CD4-positive, alpha-beta T cell treated with Interleukin-17A for 4 hours (primary cell): Measurements from ENCODE around the gene C15orf39.

Experiments used
- DNase-seq: peaks from one replicate; pipeline ENCODE4 v3.0.0-alpha.2; 2020; ENCODE audit warnings: mixed read lengths

C15orf39 gene

DNA sequence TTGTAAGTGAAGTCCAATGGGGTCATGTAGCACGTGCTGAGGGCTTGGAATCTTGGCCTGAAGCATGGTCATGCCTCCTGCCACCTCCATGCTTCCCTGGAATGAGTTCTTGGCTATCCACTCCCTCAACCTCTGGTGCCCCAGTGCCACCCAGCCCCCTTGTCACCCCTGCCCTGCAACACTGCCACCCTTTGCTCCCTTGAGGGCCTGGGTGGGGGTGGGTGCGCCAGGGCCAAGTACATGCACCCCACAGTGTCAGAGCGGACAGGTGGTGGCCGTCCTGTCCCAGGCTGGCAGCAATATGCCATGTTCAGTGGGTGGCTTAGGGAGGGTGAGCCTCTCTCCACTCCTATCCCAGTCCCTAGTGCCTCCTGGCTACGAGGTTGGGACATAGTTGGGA lies 27.6 kb upstream of the C15orf39 start:
- no peak for DNase-seq

GRCh38 chr15:75174729-75175128 lies 27.0 kb upstream of the C15orf39 start:
- DNase-seq = no peak

DNA sequence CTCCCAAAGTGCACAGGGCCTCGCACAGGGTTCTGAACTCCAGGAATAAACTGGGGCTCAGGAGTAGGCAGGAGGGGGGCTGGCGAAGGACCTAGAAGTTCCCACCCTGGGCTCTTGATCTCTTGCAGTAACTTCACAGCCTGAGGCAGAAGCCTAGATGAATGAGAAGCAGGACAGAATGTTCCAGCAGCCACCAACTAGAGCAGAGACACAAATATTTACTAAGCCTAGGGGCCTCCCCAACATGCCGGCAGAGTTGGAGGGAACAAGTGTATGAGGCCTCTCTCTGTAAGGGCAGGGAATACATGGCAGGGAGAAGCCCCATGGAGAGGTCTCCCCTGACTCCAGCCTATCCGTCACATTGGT lies 25.3 kb upstream of the C15orf39 start:
- DNase-seq = no peak

DNA sequence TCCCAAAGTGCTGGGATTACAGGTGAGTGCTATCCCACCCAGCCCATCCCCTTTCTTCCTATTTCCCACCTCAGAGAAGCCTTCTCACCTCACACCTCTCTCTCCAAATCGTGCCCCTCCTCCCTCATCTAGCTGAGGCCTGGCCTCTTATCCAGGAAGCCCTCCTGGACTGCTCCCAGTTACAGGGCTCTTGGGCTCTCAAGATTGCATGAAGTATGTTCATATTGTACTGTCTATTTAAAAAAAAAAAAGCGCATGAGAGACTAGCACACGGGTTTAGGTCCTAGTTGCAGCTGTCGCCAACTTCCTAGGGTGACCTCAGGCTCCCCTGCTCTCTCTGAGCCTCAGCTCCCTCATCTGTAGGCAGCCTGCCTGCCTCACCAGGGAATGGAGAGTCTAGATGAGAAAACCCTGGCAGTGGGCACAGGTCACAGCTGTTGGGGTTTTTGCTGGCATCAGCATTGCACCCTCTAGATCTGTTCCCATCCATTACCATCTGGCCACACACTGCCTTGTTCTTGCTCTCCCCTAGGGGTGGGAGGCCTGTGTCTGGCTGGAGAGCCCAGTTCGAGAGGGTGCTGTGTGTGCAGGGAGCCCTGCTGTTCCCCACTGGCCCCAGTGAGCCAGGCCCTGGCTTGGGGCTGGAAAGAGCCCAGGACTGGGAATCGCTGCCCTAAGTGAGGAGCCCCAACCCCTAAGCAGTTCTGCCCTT lies 24.2 kb upstream of the C15orf39 start:
- DNase-seq = no peak

GRCh38 chr15:75178171-75178937 lies 23.3 kb upstream of the C15orf39 start:
- DNase-seq = peak; percentile 28

- DNase-seq = no peak
These were observed 22.5 kb upstream of the C15orf39 start for GRCh38 chr15:75178938-75179745.

- DNase-seq = no peak
These were observed 21.9 kb upstream of the C15orf39 start for GRCh38 chr15:75179746-75180140.

GRCh38 chr15:75181780-75182179 lies 19.9 kb upstream of the C15orf39 start:
- DNase-seq = no peak

DNA sequence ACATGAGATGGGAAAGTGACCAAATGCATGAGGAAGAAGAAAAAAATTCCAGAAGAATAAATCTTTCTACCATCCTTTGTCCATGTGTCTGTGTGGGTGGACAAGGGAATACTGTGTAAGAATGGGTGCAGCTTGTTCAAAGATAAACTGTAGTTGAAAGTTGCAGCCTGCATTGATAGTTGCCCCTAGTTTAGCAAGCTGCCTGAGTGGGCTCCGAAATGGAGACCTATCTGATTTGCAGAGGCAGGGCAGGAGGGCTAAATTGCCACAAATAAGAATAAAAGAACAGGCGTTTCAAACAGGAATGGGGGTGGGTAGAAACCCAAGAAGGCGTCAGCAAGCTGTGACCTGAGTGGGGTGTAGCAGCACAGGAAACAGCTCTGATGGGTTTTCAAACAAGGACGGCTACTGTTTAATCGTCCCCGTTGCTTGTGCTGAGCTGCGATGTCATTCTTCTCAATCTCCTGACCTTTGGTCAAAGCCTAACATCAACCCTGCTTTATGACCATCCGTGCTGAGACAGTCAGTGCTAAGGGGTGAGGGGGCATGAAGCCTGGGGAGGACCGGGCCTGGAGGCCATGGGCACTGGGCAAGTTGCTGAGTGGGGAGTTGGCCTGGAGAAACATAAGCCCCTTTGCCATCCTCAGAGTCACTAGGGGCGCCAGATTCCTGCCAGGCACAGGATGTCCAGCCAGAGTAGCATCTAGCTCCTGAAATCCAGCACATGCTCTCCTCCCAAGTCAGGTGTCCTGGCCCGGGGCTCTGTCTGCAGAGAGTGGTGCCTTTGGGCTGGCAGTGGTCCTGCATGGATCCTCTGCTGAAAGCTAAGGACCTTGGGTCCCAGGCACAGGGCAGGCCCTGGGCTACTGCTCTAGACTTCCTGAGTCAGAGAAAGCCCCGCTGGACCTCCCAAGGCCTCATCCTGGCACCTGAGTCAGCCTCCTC lies 19.2 kb upstream of the C15orf39 start:
- no peak for DNase-seq

GRCh38 chr15:75185271-75186029 lies 16.2 kb upstream of the C15orf39 start:
- no peak for DNase-seq

- DNase-seq = no peak
These were observed 15.6 kb upstream of the C15orf39 start for GRCh38 chr15:75186044-75186443.

GRCh38 chr15:75188499-75188898 lies 13.2 kb upstream of the C15orf39 start:
- DNase-seq = no peak

GRCh38 chr15:75191235-75191634 lies 10.4 kb upstream of the C15orf39 start:
- DNase-seq = no peak

DNA sequence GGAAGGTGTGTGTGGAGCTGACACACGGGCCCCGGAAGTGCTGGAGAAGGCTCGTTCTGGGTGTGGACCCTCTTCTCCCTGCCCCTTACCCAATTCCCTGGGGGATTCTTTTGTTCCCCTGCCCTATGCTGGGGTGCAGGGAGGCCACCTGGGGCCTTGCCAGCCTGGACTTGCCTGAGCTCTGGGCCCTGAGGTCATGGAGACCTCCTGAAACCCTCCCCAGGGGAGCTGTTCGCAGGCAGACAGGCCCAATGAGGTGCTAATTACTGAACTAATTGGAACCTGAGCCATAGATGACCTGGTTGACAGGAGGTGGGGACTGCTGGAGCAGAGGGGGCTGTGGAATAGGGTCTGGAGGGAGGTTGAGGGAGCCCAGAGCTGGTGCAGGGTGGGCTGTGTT lies 9.4 kb upstream of the C15orf39 start:
- no peak for DNase-seq

DNA sequence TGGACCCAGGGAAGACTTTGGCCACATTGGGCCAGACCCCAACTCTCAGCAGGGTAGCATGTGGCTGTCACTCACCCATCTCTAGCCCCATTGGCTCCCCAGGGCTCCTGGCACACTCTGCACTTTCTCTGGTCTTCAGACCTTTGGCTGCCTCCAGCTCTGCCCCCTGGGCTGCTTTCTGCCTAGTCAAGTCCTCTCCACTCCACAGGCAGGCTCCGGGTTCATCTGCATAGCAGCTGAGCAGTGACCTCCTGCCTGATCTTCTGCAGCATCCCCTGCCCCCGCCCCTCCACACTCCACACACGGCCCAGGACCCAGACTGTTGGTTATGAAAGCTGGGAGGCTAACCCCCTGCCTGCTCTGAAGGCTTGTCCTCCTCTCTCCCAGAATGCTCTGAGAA lies 8.4 kb upstream of the C15orf39 start:
- DNase-seq = no peak

DNA sequence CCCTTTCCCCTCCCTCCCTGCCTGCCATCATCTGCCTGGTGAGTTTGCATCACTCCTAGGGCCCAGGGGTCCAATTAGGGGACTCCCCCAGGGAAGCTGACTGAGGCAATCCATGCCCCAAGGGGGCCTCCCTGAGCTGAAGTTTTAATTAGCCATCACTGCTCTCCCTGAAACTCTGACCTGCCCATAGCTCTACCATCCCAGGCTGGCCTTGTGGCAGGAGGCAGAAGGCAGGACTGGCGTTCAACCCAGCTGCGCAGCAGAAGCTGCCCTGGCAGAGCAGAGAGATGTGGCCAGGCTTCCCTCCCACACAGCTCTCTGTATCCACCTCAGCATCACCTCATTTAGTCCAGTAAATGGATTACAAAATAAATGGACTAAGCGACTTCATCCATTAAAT lies 7.7 kb upstream of the C15orf39 start:
- DNase-seq = no peak

DNA sequence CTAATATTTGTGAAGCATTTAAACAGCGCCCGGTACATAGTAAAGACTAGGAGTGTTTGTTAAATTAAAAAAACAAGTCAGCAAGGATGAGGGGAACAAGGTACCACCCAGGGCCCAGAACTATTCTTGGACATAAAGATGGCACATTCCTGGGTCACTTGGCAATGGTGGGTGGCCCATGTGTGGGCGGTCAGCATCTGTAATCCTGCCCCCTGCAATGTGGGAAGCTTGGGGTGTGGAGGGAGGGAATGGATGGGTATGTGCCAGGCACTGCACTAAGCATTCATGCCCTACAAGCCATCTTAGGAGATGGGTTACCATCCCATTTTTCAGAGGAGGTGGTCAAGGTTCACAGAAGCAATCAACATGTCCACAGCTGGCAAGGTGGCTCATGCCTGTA lies 7.3 kb upstream of the C15orf39 start:
- no peak for DNase-seq

DNA sequence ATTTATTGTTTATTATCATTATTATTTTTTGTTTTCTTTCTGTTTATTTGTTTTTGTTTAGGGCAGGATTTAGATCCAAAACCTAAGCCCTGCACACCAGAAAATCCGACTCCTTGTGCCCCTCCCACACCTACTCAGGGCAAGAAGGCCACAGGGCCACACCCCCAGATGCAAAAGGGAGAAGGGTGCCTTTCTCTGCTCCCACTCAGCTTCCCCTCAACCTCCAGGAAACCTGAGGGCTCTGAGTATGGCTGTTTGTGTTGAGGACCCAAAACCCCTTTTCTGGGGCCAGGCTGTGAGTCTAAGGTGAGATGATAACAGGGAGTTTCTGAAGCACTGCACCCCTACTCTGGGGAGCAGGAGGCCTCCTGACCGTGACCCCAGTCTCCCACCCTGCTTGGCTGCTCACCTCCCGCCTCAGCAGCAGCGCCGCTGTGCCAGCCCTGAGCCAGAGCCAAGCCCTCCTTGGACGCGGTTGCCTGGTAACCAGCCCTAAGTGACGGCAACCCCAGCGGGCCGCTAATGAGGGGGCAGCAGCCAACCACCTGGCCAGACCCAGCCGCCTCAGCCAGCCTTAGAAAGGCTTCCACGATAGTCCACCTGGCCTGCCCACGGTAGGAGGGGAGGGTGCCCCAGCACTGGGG lies 6.4 kb upstream of the C15orf39 start:
- DNase-seq = no peak

DNA sequence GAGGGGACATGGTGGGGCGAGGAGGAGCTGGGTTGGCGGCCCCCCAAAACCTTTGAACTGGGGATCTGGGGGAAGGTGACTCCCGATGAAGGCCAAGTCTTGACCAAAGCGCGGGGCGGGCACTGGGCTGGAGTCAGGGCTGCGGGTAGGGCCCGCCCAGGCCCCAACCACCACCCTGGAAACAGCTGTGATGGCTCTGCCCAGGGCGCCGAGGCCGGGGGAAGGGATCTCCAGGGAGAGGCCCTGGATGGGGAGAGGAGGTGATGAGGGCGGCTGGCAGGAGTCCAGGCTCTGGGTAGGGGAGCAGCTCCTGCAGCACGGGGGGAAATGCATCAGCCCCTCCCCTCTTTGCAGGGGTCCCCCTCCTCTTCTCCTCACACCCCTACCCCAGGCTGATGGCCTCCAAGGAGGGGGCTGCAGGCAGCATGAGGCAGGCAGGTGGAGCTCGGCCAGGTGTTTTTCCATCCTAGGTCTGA lies 5.9 kb upstream of the C15orf39 start:
- no peak for DNase-seq

GRCh38 chr15:75197062-75197630 lies 4.5 kb upstream of the C15orf39 start:
- no peak for DNase-seq
